HG03575 (cell line): ENCODE data around the gene SLC24A4.

ENCODE experiments used
- ATAC-seq: cut with Tn5 transposase; IDR thresholded peaks from one replicate; pipeline ENCODE4 v1.9.1; 2021; ENCODE audit not compliant: unreplicated experiment, insufficient number of reproducible peaks, low FRiP score; ENCODE audit errors: extremely low read depth

SLC24A4 gene

GRCh38 chr14:92417759-92418158 lies 94.8 kb downstream of the SLC24A4 start:
- ATAC-seq, result no peak

- ATAC-seq, result no peak
Measured at GRCh38 chr14:92421751-92422150, 98.8 kb downstream of the SLC24A4 start.

- ATAC-seq, result no peak
Measured at GRCh38 chr14:92425101-92425500, 102.1 kb downstream of the SLC24A4 start.

- ATAC-seq, result no peak
Measured at GRCh38 chr14:92426237-92426636, 103.3 kb downstream of the SLC24A4 start.

GRCh38 chr14:92427096-92427495 lies 104.1 kb downstream of the SLC24A4 start:
- ATAC-seq, result no peak

- ATAC-seq, result no peak
Measured at GRCh38 chr14:92430686-92431085, 107.7 kb downstream of the SLC24A4 start.

GRCh38 chr14:92431199-92431725 lies 108.3 kb downstream of the SLC24A4 start:
- no peak for ATAC-seq

GRCh38 chr14:92433407-92433806 lies 110.4 kb downstream of the SLC24A4 start:
- ATAC-seq, result no peak

- no peak for ATAC-seq
Measured at GRCh38 chr14:92435154-92435553, 112.2 kb downstream of the SLC24A4 start.

- ATAC-seq, result no peak
Measured at GRCh38 chr14:92436115-92436776, 113.3 kb downstream of the SLC24A4 start.

GRCh38 chr14:92437309-92437708 lies 114.3 kb downstream of the SLC24A4 start:
- no peak for ATAC-seq

- no peak for ATAC-seq
Measured at GRCh38 chr14:92437729-92438285, 114.8 kb downstream of the SLC24A4 start.

- no peak for ATAC-seq
Measured at GRCh38 chr14:92439537-92440344, 116.8 kb downstream of the SLC24A4 start.

- no peak for ATAC-seq
Measured at GRCh38 chr14:92440345-92441003, 117.5 kb downstream of the SLC24A4 start.

- no peak for ATAC-seq
Measured at GRCh38 chr14:92441751-92442504, 119.0 kb downstream of the SLC24A4 start.

GRCh38 chr14:92443167-92443566 lies 120.2 kb downstream of the SLC24A4 start:
- no peak for ATAC-seq

- ATAC-seq, result no peak
Measured at GRCh38 chr14:92443741-92444140, 120.8 kb downstream of the SLC24A4 start.

- no peak for ATAC-seq
Measured at GRCh38 chr14:92446771-92447170, 123.8 kb downstream of the SLC24A4 start.
